Mesothelial cell of epicardium (in vitro differentiated cells): ENCODE measurements around the gene CCDC87. TPM values are rescaled to one million over a fixed set of nuclear protein-coding genes. Genes with fewer than 3 reads are reported as not detected.

ENCODE experiments used
- DNase-seq, 2 experiments: peaks; one replicate each; pipeline ENCODE4 v3.0.0; 2021; ENCODE audit warnings: low spot score in 2 of 2; ENCODE audit not compliant: unreplicated experiment in 2 of 2
- H3K27ac Mint-ChIP-seq: 2 replicates; pipeline ENCODE4 v1.8.0; 2021; ENCODE audit warnings: mixed read lengths
- H3K27me3 Mint-ChIP-seq: 2 replicates; pipeline ENCODE4 v1.8.0; 2021; ENCODE audit warnings: low read depth, mixed read lengths
- H3K36me3 Mint-ChIP-seq: 2 replicates; pipeline ENCODE4 v1.8.0; 2021; ENCODE audit warnings: mixed read lengths
- H3K4me1 Mint-ChIP-seq: 2 replicates; pipeline ENCODE4 v1.8.0; 2021; ENCODE audit warnings: mixed read lengths
- H3K4me3 Mint-ChIP-seq: 2 replicates; pipeline ENCODE4 v1.8.0; 2021; ENCODE audit warnings: mild to moderate bottlenecking, moderate library complexity, mixed read lengths
- H3K9me3 Mint-ChIP-seq: 2 replicates; pipeline ENCODE4 v1.8.0; 2021; ENCODE audit warnings: mixed read lengths
- total RNA-seq: library from RNA; stranded (reverse); gene quantifications from 3 replicates; pipeline ENCODE4 v1.2.1, GENCODE V29; 2021
- TF ChIP-seq, protein P1 (sequence below): fragments of 200-600 bp; sonication (generic); IDR thresholded peaks from one replicate; pipeline ENCODE4 v1.5.0; 2021; ENCODE audit warnings: antibody characterized with exemption; ENCODE audit not compliant: unreplicated experiment

The CCDC87 gene
- total RNA-seq, 1 donor from 2014 or later, result 0.25 TPM

DNA sequence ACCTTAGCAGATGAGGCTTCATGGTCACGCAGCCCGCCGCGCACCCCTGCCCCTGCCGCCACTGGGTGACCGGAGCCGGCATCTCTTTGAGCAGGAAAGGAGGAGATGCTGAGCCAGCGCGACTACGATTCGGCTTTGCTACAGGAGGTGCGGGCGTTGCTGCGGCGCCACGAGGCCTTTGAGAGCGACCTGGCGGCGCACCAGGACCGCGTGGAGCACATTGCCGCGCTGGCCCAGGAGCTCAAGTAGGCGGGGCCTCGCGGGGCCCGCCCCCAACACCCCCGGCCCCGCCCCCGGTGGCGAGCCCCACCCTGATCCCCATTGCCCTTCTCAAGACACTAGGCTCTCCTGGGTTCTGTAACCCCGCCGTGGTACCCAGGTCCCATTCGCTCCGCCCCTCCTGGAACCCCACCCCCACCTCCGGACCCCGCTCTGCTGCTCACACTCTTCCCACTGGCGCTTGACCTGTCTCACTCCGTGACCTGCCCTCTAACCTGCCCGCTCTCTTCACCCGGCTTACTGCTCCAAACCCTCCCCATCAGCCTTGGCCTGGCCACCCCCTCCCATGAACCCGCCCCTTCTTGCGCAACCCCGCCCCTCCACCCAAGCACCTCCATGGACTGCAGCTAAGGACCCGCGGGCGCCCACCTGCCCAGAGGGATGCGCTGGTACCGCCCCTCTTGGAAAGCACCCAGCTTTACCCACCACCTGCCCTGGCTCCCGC is 33.6 kb downstream of the CCDC87 start:
- Mint-ChIP-seq H3K36me3 (no peaks in the 10 kb centered on the region), H3K9me3 (no peaks in the 10 kb centered on the region), H3K27me3 (peaks cover 1% of the 10 kb centered on the region), H3K4me3 (no peak overlapping the region), H3K4me1 (no peaks in the 10 kb centered on the region), H3K27ac (no peak overlapping the region)
- DNase-seq, result no peak
- TF ChIP-seq, protein P1, sequence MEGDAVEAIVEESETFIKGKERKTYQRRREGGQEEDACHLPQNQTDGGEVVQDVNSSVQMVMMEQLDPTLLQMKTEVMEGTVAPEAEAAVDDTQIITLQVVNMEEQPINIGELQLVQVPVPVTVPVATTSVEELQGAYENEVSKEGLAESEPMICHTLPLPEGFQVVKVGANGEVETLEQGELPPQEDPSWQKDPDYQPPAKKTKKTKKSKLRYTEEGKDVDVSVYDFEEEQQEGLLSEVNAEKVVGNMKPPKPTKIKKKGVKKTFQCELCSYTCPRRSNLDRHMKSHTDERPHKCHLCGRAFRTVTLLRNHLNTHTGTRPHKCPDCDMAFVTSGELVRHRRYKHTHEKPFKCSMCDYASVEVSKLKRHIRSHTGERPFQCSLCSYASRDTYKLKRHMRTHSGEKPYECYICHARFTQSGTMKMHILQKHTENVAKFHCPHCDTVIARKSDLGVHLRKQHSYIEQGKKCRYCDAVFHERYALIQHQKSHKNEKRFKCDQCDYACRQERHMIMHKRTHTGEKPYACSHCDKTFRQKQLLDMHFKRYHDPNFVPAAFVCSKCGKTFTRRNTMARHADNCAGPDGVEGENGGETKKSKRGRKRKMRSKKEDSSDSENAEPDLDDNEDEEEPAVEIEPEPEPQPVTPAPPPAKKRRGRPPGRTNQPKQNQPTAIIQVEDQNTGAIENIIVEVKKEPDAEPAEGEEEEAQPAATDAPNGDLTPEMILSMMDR, result no peak

DNA sequence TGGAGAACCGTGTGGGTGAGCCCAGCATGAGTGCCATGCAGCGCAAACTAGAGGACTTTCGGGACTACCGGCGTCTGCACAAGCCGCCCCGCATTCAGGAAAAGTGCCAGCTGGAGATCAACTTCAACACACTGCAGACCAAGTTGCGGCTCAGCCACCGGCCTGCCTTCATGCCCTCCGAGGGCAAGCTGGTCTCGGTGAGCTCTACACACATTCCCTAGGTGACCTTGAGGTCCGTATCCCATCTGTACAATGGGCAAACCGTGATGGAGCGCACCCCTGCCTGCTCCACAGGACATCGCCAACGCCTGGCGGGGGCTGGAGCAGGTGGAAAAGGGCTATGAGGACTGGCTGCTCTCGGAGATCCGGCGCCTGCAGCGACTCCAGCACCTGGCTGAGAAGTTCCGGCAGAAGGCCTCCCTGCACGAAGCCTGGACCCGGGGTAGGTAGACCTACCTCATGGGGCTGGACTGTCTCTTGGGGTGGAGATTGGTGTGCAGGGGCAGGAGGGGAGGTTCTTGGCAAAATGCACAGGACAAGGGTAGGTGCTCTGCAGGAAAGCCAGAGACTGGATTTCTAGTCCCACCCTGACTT is 35.0 kb downstream of the CCDC87 start:
- TF ChIP-seq, protein P1, result no peak
- DNase-seq, result no peak
- Mint-ChIP-seq H3K27me3 (peaks cover 1% of the 10 kb centered on the region), H3K4me1 (no peaks in the 10 kb centered on the region), H3K4me3 (no peak overlapping the region), H3K27ac (no peak overlapping the region), H3K9me3 (no peaks in the 10 kb centered on the region), H3K36me3 (no peaks in the 10 kb centered on the region)

DNA sequence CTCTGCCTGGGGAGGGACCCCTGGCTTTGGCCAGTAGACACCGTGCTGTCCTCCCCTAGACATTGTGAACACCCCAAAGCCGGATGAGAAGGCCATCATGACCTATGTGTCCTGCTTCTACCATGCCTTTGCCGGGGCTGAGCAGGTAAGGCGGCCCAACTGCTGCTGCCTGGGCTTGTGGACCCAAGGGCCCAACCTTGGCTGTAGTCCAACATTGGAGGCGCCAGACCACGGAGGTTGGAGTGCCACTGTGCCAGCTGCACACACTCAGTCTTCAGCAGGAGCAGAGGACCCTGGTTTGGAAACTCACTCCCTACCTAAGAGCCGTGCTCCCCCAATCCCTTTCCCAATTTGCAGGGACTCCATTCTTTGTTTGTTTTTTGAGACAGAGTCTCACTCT is 36.8 kb downstream of the CCDC87 start:
- H3K4me3 Mint-ChIP-seq, result no peak overlapping the region
- TF ChIP-seq, protein P1, result no peak
- H3K36me3 Mint-ChIP-seq, result no peaks in the 10 kb centered on the region
- no peaks in the 10 kb centered on the region for H3K4me1 Mint-ChIP-seq
- peaks cover 1% of the 10 kb centered on the region for H3K27me3 Mint-ChIP-seq
- no peaks in the 10 kb centered on the region for H3K9me3 Mint-ChIP-seq
- H3K27ac Mint-ChIP-seq, result no peak overlapping the region
- no peak for DNase-seq

DNA sequence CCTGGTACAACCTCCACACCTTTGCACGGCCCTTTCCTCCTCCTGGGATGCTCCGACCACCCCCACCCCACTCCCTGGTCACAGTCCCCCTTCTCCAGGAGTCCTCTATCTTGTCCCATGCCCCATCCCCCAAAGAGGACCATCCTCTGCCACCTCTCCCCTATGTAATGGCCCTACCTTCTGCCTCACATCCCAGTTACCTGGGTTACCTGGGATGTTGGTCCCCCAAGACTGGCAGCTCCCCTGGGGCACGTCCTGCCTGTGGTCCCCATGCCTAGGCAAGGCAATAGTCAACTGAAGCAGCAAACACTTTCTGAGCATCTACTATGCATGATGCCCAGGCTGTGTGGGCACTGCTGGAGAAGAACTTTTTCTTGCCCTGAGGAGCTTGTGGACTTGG is 37.4 kb downstream of the CCDC87 start:
- no peaks in the 10 kb centered on the region for H3K4me1 Mint-ChIP-seq
- no peaks in the 10 kb centered on the region for H3K9me3 Mint-ChIP-seq
- H3K27ac Mint-ChIP-seq, result no peak overlapping the region
- no peaks in the 10 kb centered on the region for H3K36me3 Mint-ChIP-seq
- TF ChIP-seq, protein P1, result no peak
- DNase-seq, result no peak
- no peak overlapping the region for H3K4me3 Mint-ChIP-seq
- peaks cover 1% of the 10 kb centered on the region for H3K27me3 Mint-ChIP-seq

DNA sequence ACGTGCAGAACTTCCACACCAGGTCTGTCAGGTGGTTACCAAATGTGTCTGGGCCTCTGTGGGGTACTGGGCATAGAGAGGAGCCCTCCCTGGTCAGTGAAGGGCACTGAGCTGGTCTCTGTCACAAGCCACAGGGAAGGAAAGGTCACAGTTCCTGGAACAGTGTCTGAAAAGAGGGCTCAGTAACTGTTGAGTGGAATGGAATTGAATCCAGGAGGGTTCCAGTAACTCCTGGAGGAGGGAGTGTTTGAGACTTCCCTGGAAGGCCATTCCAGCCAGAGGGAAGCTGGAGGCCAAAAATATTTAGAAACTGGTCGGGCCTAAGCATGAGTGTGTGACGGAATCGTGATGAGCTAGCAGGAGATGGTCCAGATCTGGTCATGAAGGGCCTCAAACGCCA is 38.3 kb downstream of the CCDC87 start:
- H3K27me3 Mint-ChIP-seq, result peaks cover 1% of the 10 kb centered on the region
- H3K4me1 Mint-ChIP-seq, result no peaks in the 10 kb centered on the region
- no peaks in the 10 kb centered on the region for H3K9me3 Mint-ChIP-seq
- no peak for DNase-seq
- H3K27ac Mint-ChIP-seq, result no peak overlapping the region
- no peak overlapping the region for H3K4me3 Mint-ChIP-seq
- no peaks in the 10 kb centered on the region for H3K36me3 Mint-ChIP-seq
- TF ChIP-seq, protein P1, result no peak
